Activated naive CD8-positive, alpha-beta T cell treated with anti-CD3 and anti-CD28 coated beads, Interleukin-2, amount 10 ng/mL, durations not matched to agents 7 days and 5 days (primary cell): ENCODE data around the gene FKBP1A. TPM values are rescaled to one million over a fixed set of nuclear protein-coding genes. Genes with fewer than 3 reads are reported as not detected.

Experiments used
- ATAC-seq: fragments of 150-1000 bp; cut with Tn5 transposase; one replicate; pipeline ENCODE4 v1.10.0; 2021; ENCODE audit warnings: low read depth, moderate library complexity
- POLR2A ChIA-PET: fragments of 350-600 bp; sonication (Branson Sonifier 250); formaldehyde crosslinking; loops from one replicate; lab custom pipeline; 2021; ENCODE audit warnings: antibody characterized with exemption; lab: Charles Lee
- DNase-seq: peaks from one replicate; pipeline ENCODE4 v3.0.0; 2021
- H3K27ac Mint-ChIP-seq: one replicate; pipeline ENCODE4 v1.8.0; 2022; ENCODE audit warnings: mild to moderate bottlenecking, mixed read lengths
- H3K27me3 Mint-ChIP-seq: one replicate; pipeline ENCODE4 v1.8.0; 2022; ENCODE audit warnings: mild to moderate bottlenecking, moderate library complexity, mixed read lengths
- H3K36me3 Mint-ChIP-seq: one replicate; pipeline ENCODE4 v1.8.0; 2021; ENCODE audit warnings: mild to moderate bottlenecking, mixed read lengths
- H3K4me1 Mint-ChIP-seq: one replicate; pipeline ENCODE4 v1.8.0; 2021; ENCODE audit warnings: mixed read lengths
- H3K4me3 Mint-ChIP-seq: one replicate; pipeline ENCODE4 v1.8.0; 2022; ENCODE audit warnings: mild to moderate bottlenecking, moderate library complexity, mixed read lengths
- H3K9me3 Mint-ChIP-seq: one replicate; pipeline ENCODE4 v1.8.0; 2021; ENCODE audit warnings: mixed read lengths
- total RNA-seq, 2 experiments: library from RNA; stranded (reverse); gene quantifications; one replicate each; pipeline ENCODE4 v1.2.3, GENCODE V29; 2021

FKBP1A gene
- total RNA-seq, 2 experiments from 2014 or later = 231 to 234 TPM

- POLR2A ChIA-PET = interaction anchor here (0.9 to 1.3 kb wide), 2 partner anchors 14 kb away, joined by 3 to 4 read pairs; no protein-coding TSS in a partner anchor
- peak overlapping the region; percentile 36 for H3K4me3 Mint-ChIP-seq
- H3K36me3 Mint-ChIP-seq = peaks cover 33% of the 10 kb centered on the region
- H3K27me3 Mint-ChIP-seq = no peaks in the 10 kb centered on the region
- peaks cover 86% of the 10 kb centered on the region for H3K4me1 Mint-ChIP-seq
- peak overlapping the region; percentile 63 for H3K27ac Mint-ChIP-seq
- DNase-seq (no peak), ATAC-seq (no peak)
- no peaks in the 10 kb centered on the region for H3K9me3 Mint-ChIP-seq
These were observed 16.2 kb downstream of the FKBP1A start for GRCh38 chr20:1376408-1377270.

- Mint-ChIP-seq H3K4me3 (peak overlapping the region; percentile 29), H3K36me3 (peaks cover 37% of the 10 kb centered on the region), H3K9me3 (no peaks in the 10 kb centered on the region), H3K27me3 (no peaks in the 10 kb centered on the region), H3K4me1 (peaks cover 86% of the 10 kb centered on the region), H3K27ac (peak overlapping the region; percentile 27)
- ATAC-seq (no peak), DNase-seq (no peak)
- POLR2A ChIA-PET = interaction anchor here (1.3 kb wide), 1 partner anchor 14 kb away, joined by 3 read pairs; no protein-coding TSS in a partner anchor
These were observed 16.8 kb downstream of the FKBP1A start for GRCh38 chr20:1376007-1376406.

GRCh38 chr20:1375515-1375914, 17.3 kb downstream of the FKBP1A start:
- peak overlapping the region; percentile 27 for H3K27ac Mint-ChIP-seq
- no peak for DNase-seq
- peaks cover 36% of the 10 kb centered on the region for H3K36me3 Mint-ChIP-seq
- no peak overlapping the region for H3K4me3 Mint-ChIP-seq
- H3K4me1 Mint-ChIP-seq = peaks cover 85% of the 10 kb centered on the region
- H3K9me3 Mint-ChIP-seq = no peaks in the 10 kb centered on the region
- POLR2A ChIA-PET = interaction anchor here (1.3 kb wide), 1 partner anchor 13 kb away, joined by 3 read pairs; no protein-coding TSS in a partner anchor
- ATAC-seq = no peak
- no peaks in the 10 kb centered on the region for H3K27me3 Mint-ChIP-seq

GRCh38 chr20:1374246-1374645, 18.6 kb downstream of the FKBP1A start:
- ATAC-seq = no peak
- no peak for DNase-seq
- Mint-ChIP-seq H3K4me1 (peaks cover 76% of the 10 kb centered on the region), H3K27me3 (no peaks in the 10 kb centered on the region), H3K36me3 (peaks cover 38% of the 10 kb centered on the region), H3K27ac (no peak overlapping the region), H3K9me3 (no peaks in the 10 kb centered on the region), H3K4me3 (no peak overlapping the region)
- POLR2A ChIA-PET = interaction anchor here (1.3 kb wide), 1 partner anchor 49 kb away, joined by 4 read pairs; no protein-coding TSS in a partner anchor

GRCh38 chr20:1373614-1374013, 19.2 kb downstream of the FKBP1A start:
- Mint-ChIP-seq H3K27ac (no peak overlapping the region), H3K36me3 (peaks cover 40% of the 10 kb centered on the region), H3K9me3 (no peaks in the 10 kb centered on the region), H3K4me3 (no peak overlapping the region), H3K27me3 (no peaks in the 10 kb centered on the region), H3K4me1 (peaks cover 73% of the 10 kb centered on the region)
- POLR2A ChIA-PET = no interaction called here
- DNase-seq = no peak
- ATAC-seq = no peak

- POLR2A ChIA-PET = no interaction called here
- Mint-ChIP-seq H3K4me3 (no peak overlapping the region), H3K36me3 (peaks cover 43% of the 10 kb centered on the region), H3K9me3 (no peaks in the 10 kb centered on the region), H3K27me3 (no peaks in the 10 kb centered on the region), H3K27ac (peak overlapping the region; percentile 45), H3K4me1 (peaks cover 68% of the 10 kb centered on the region)
- no peak for DNase-seq
- ATAC-seq = no peak
These were observed 19.8 kb downstream of the FKBP1A start for GRCh38 chr20:1373036-1373435.

GRCh38 chr20:1371830-1372539, 20.9 kb downstream of the FKBP1A start:
- H3K27ac Mint-ChIP-seq = no peak overlapping the region
- DNase-seq = no peak
- POLR2A ChIA-PET = interaction anchor here (0.8 kb wide), 1 partner anchor 10 kb away, joined by 3 read pairs; no protein-coding TSS in a partner anchor
- peaks cover 59% of the 10 kb centered on the region for H3K4me1 Mint-ChIP-seq
- H3K36me3 Mint-ChIP-seq = peaks cover 49% of the 10 kb centered on the region
- H3K4me3 Mint-ChIP-seq = no peak overlapping the region
- no peak for ATAC-seq
- no peaks in the 10 kb centered on the region for H3K9me3 Mint-ChIP-seq
- H3K27me3 Mint-ChIP-seq = no peaks in the 10 kb centered on the region

- Mint-ChIP-seq H3K27ac (peak overlapping the region; percentile 74), H3K4me1 (peaks cover 53% of the 10 kb centered on the region), H3K4me3 (peak overlapping the region; percentile 24), H3K27me3 (no peaks in the 10 kb centered on the region), H3K9me3 (no peaks in the 10 kb centered on the region), H3K36me3 (peaks cover 50% of the 10 kb centered on the region)
- no peak for ATAC-seq
- no peak for DNase-seq
- POLR2A ChIA-PET = interaction anchor here (0.8 kb wide), 1 partner anchor 9 kb away, joined by 3 read pairs; no protein-coding TSS in a partner anchor
These were observed 21.6 kb downstream of the FKBP1A start for GRCh38 chr20:1371202-1371782.

GRCh38 chr20:1370548-1371110, 22.2 kb downstream of the FKBP1A start:
- H3K36me3 Mint-ChIP-seq = peaks cover 51% of the 10 kb centered on the region
- ATAC-seq = no peak
- H3K27ac Mint-ChIP-seq = peak overlapping the region; percentile 51
- no peak for DNase-seq
- H3K4me3 Mint-ChIP-seq = no peak overlapping the region
- peaks cover 49% of the 10 kb centered on the region for H3K4me1 Mint-ChIP-seq
- no peaks in the 10 kb centered on the region for H3K9me3 Mint-ChIP-seq
- POLR2A ChIA-PET = no interaction called here
- no peaks in the 10 kb centered on the region for H3K27me3 Mint-ChIP-seq

- peak overlapping the region; percentile 56 for H3K27ac Mint-ChIP-seq
- peaks cover 48% of the 10 kb centered on the region for H3K4me1 Mint-ChIP-seq
These were observed 22.9 kb downstream of the FKBP1A start for GRCh38 chr20:1369970-1370369.

GRCh38 chr20:1368448-1369199, 24.2 kb downstream of the FKBP1A start:
- ATAC-seq = no peak
- H3K9me3 Mint-ChIP-seq = no peaks in the 10 kb centered on the region
- H3K27me3 Mint-ChIP-seq = no peaks in the 10 kb centered on the region
- H3K27ac Mint-ChIP-seq = peak overlapping the region; percentile 30
- DNase-seq = no peak
- POLR2A ChIA-PET = no interaction called here
- H3K4me3 Mint-ChIP-seq = no peak overlapping the region
- peaks cover 56% of the 10 kb centered on the region for H3K4me1 Mint-ChIP-seq
- H3K36me3 Mint-ChIP-seq = peaks cover 61% of the 10 kb centered on the region

More at GRCh38 chr20:1369970-1370369, 22.9 kb downstream of the FKBP1A start:
- no peak for DNase-seq
- ATAC-seq = no peak
- Mint-ChIP-seq H3K36me3 (peaks cover 55% of the 10 kb centered on the region), H3K4me3 (no peak overlapping the region), H3K27me3 (no peaks in the 10 kb centered on the region), H3K9me3 (no peaks in the 10 kb centered on the region)
- POLR2A ChIA-PET = interaction anchor here (0.6 kb wide), 1 partner anchor 8 kb away, joined by 3 read pairs; no protein-coding TSS in a partner anchor

GRCh38 chr20:1367479-1367878, 25.4 kb downstream of the FKBP1A start:
- H3K27me3 Mint-ChIP-seq = no peaks in the 10 kb centered on the region
- no peak for DNase-seq
- no peak overlapping the region for H3K27ac Mint-ChIP-seq
- no peaks in the 10 kb centered on the region for H3K9me3 Mint-ChIP-seq
- POLR2A ChIA-PET = no interaction called here
- peaks cover 61% of the 10 kb centered on the region for H3K36me3 Mint-ChIP-seq
- no peak for ATAC-seq
- peaks cover 58% of the 10 kb centered on the region for H3K4me1 Mint-ChIP-seq
- no peak overlapping the region for H3K4me3 Mint-ChIP-seq
